ENCODE measurements around the gene PDE4A. TPM values are rescaled to one million over a fixed set of nuclear protein-coding genes. Genes with fewer than 3 reads are reported as not detected.

Gene PDE4A
- total and polyA plus RNA-seq, 2 of the 13 experiments (the other 11 are each of a cell fraction or from before 2014, with no cell fraction given) = 1.1 to 4.1 TPM

DNA sequence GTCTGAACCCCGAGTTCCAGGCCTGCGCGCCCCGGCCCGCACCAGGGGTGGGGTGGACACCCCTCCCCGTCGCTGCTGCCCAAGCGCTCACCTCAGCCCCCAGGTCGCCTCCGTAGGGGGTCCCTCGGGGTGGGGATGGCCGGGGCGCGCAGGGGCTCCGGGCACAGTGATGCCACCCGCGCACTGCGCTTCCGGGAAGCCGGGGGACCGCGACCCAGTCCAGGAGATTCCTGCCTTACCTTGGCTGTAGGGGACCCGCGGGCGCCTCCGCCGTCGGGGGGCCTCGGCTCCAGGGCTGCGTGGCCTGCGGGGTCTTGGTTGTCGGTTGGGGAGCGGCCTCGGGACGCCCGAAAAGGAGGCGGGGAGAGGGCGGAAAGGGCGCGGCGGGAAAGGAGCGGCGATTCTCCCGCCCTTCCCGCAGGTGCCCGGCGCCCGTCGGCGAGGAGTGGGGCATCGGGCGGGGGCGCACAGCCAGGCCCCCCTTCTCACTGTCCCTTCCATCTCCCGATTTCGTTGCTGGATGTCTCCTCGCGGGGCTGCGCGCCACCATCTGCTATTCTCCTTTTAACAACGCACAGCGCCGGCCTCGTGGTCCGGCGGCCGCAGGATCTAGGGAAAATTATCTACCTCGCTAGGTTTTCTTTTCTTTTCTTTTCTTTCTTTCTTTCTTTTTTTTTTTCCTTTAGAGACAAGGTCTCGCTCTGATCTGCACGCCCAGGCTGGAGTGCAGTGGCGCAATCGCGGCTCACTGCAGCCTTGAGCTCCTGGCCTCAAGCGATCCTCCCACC lies 82.9 kb downstream of the PDE4A start, which contains the start of gene KEAP1 (continued):
- TF ChIP-seq, protein P1, sequence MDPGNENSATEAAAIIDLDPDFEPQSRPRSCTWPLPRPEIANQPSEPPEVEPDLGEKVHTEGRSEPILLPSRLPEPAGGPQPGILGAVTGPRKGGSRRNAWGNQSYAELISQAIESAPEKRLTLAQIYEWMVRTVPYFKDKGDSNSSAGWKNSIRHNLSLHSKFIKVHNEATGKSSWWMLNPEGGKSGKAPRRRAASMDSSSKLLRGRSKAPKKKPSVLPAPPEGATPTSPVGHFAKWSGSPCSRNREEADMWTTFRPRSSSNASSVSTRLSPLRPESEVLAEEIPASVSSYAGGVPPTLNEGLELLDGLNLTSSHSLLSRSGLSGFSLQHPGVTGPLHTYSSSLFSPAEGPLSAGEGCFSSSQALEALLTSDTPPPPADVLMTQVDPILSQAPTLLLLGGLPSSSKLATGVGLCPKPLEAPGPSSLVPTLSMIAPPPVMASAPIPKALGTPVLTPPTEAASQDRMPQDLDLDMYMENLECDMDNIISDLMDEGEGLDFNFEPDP (CRISPR knock-in tag; conservative IDR thresholded peaks at IDR 0.05) = 0 out of 2 replicates have a peak, but pooled peaks have one; percentile 40
- TF ChIP-seq NBN (conservative IDR thresholded peaks at IDR 0.05) (no peak), NCOA2 (CRISPR knock-in tag; IDR thresholded peaks at IDR 0.05) (no peak), ZC3H4 (CRISPR knock-in tag; IDR thresholded peaks at IDR 0.05; ENCODE audit: borderline replicate concordance) (no peak), KDM3A (CRISPR knock-in tag; IDR thresholded peaks at IDR 0.05; ENCODE audit: low read depth) (no peak), PAF1 (CRISPR knock-in tag; IDR thresholded peaks at IDR 0.05) (no peak), ZNF777 (CRISPR knock-in tag; IDR thresholded peaks at IDR 0.05) (peak; percentile 94), GATAD2A (CRISPR knock-in tag; IDR thresholded peaks at IDR 0.05) (no peak), AHR (CRISPR knock-in tag; IDR thresholded peaks at IDR 0.05) (no peak), ZSCAN31 (CRISPR knock-in tag; IDR thresholded peaks at IDR 0.05; ENCODE audit: low read depth) (peak; percentile 24), TCF7L2 (IDR thresholded peaks at IDR 0.05; ENCODE audit: low read depth, low read length) (no peak), ZNF234 (CRISPR knock-in tag; conservative IDR thresholded peaks at IDR 0.05) (peak; percentile 57), FOXA3 (CRISPR knock-in tag; IDR thresholded peaks at IDR 0.05) (no peak), STAG1 (CRISPR knock-in tag; IDR thresholded peaks at IDR 0.05) (no peak), NCOR1 (IDR thresholded peaks at IDR 0.05; ENCODE audit: borderline replicate concordance, low read length) (no peak), JUND (CRISPR knock-in tag; IDR thresholded peaks at IDR 0.05) (peak; percentile 15; the same call in 1 of the 2 replicates)
- TF ChIP-seq, protein P2, sequence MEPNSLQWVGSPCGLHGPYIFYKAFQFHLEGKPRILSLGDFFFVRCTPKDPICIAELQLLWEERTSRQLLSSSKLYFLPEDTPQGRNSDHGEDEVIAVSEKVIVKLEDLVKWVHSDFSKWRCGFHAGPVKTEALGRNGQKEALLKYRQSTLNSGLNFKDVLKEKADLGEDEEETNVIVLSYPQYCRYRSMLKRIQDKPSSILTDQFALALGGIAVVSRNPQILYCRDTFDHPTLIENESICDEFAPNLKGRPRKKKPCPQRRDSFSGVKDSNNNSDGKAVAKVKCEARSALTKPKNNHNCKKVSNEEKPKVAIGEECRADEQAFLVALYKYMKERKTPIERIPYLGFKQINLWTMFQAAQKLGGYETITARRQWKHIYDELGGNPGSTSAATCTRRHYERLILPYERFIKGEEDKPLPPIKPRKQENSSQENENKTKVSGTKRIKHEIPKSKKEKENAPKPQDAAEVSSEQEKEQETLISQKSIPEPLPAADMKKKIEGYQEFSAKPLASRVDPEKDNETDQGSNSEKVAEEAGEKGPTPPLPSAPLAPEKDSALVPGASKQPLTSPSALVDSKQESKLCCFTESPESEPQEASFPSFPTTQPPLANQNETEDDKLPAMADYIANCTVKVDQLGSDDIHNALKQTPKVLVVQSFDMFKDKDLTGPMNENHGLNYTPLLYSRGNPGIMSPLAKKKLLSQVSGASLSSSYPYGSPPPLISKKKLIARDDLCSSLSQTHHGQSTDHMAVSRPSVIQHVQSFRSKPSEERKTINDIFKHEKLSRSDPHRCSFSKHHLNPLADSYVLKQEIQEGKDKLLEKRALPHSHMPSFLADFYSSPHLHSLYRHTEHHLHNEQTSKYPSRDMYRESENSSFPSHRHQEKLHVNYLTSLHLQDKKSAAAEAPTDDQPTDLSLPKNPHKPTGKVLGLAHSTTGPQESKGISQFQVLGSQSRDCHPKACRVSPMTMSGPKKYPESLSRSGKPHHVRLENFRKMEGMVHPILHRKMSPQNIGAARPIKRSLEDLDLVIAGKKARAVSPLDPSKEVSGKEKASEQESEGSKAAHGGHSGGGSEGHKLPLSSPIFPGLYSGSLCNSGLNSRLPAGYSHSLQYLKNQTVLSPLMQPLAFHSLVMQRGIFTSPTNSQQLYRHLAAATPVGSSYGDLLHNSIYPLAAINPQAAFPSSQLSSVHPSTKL (CRISPR knock-in tag; IDR thresholded peaks at IDR 0.05) = peak; percentile 43; the same call in 1 of the 2 replicates
- TF ChIP-seq, protein P3, sequence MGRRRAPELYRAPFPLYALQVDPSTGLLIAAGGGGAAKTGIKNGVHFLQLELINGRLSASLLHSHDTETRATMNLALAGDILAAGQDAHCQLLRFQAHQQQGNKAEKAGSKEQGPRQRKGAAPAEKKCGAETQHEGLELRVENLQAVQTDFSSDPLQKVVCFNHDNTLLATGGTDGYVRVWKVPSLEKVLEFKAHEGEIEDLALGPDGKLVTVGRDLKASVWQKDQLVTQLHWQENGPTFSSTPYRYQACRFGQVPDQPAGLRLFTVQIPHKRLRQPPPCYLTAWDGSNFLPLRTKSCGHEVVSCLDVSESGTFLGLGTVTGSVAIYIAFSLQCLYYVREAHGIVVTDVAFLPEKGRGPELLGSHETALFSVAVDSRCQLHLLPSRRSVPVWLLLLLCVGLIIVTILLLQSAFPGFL (CRISPR knock-in tag; IDR thresholded peaks at IDR 0.05) = 0 out of 2 replicates have a peak, but pooled peaks have one; percentile 72
- TF ChIP-seq, protein P4, sequence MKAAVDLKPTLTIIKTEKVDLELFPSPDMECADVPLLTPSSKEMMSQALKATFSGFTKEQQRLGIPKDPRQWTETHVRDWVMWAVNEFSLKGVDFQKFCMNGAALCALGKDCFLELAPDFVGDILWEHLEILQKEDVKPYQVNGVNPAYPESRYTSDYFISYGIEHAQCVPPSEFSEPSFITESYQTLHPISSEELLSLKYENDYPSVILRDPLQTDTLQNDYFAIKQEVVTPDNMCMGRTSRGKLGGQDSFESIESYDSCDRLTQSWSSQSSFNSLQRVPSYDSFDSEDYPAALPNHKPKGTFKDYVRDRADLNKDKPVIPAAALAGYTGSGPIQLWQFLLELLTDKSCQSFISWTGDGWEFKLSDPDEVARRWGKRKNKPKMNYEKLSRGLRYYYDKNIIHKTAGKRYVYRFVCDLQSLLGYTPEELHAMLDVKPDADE (CRISPR knock-in tag; IDR thresholded peaks at IDR 0.05) = peak; percentile 45; the same call in 1 of the 2 replicates
- TF ChIP-seq, protein P5, sequence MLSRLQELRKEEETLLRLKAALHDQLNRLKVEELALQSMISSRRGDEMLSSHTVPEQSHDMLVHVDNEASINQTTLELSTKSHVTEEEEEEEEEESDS (CRISPR knock-in tag; IDR thresholded peaks at IDR 0.05; ENCODE audit: borderline replicate concordance) = no peak
- TF ChIP-seq, protein P6, sequence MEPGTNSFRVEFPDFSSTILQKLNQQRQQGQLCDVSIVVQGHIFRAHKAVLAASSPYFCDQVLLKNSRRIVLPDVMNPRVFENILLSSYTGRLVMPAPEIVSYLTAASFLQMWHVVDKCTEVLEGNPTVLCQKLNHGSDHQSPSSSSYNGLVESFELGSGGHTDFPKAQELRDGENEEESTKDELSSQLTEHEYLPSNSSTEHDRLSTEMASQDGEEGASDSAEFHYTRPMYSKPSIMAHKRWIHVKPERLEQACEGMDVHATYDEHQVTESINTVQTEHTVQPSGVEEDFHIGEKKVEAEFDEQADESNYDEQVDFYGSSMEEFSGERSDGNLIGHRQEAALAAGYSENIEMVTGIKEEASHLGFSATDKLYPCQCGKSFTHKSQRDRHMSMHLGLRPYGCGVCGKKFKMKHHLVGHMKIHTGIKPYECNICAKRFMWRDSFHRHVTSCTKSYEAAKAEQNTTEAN (CRISPR knock-in tag; conservative IDR thresholded peaks at IDR 0.05) = no peak; the same call in 1 of the 2 replicates
- TF ChIP-seq, protein P7, sequence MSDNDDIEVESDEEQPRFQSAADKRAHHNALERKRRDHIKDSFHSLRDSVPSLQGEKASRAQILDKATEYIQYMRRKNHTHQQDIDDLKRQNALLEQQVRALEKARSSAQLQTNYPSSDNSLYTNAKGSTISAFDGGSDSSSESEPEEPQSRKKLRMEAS (IDR thresholded peaks at IDR 0.05) = peak; percentile 62
